ENCODE measurements around the gene KCNB1.

DNA sequence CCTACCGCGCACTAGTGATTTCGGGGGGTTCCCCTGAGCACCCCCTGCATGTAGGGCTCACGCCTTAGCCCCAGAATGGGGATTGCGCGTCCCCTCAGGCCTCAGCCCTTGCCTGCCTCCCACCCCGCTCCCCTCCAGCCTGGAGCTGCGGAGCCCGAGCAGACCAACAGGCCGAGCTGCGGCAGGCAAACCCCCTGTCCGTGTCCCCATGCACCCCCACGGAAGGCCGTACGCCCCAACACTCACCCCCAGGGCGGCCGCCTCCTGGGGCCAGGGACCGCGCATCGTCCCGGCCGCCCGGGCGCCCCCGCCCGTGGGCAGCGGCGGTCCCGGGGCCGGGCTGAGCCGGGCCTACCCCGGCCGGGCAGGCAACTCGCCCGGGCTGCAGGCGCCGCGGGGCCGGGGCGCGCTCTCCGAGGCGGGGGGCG, 1.2 kb upstream of the KCNB1 start:
- TF ChIP-seq, protein P1, sequence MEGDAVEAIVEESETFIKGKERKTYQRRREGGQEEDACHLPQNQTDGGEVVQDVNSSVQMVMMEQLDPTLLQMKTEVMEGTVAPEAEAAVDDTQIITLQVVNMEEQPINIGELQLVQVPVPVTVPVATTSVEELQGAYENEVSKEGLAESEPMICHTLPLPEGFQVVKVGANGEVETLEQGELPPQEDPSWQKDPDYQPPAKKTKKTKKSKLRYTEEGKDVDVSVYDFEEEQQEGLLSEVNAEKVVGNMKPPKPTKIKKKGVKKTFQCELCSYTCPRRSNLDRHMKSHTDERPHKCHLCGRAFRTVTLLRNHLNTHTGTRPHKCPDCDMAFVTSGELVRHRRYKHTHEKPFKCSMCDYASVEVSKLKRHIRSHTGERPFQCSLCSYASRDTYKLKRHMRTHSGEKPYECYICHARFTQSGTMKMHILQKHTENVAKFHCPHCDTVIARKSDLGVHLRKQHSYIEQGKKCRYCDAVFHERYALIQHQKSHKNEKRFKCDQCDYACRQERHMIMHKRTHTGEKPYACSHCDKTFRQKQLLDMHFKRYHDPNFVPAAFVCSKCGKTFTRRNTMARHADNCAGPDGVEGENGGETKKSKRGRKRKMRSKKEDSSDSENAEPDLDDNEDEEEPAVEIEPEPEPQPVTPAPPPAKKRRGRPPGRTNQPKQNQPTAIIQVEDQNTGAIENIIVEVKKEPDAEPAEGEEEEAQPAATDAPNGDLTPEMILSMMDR (conservative IDR thresholded peaks at IDR 0.05 in 1 of 2, IDR thresholded peaks at IDR 0.05 in 1 of 2; ENCODE audit: low read depth in 1 of 2, low read length in 2 of 2): no peak
- TF ChIP-seq EZH2 (IDR thresholded peaks at IDR 0.05; ENCODE audit: low read length, missing control alignments): no peak

Data from fibroblast of lung (primary cell).